Middle frontal gyrus (tissue), 1 donor: ENCODE results near the gene TAF1A.
"Not testable (repeated sequence)": the region's sequence is repeated elsewhere in the genome, so short reads cannot be mapped to it uniquely, and the experiment has no call there.

ENCODE experiments used
- DNase-seq: peaks from one replicate; pipeline ENCODE4 v3.0.0-alpha.2; 2015; ENCODE audit warnings: low spot score; ENCODE audit errors: extremely low spot score

Gene TAF1A

DNA sequence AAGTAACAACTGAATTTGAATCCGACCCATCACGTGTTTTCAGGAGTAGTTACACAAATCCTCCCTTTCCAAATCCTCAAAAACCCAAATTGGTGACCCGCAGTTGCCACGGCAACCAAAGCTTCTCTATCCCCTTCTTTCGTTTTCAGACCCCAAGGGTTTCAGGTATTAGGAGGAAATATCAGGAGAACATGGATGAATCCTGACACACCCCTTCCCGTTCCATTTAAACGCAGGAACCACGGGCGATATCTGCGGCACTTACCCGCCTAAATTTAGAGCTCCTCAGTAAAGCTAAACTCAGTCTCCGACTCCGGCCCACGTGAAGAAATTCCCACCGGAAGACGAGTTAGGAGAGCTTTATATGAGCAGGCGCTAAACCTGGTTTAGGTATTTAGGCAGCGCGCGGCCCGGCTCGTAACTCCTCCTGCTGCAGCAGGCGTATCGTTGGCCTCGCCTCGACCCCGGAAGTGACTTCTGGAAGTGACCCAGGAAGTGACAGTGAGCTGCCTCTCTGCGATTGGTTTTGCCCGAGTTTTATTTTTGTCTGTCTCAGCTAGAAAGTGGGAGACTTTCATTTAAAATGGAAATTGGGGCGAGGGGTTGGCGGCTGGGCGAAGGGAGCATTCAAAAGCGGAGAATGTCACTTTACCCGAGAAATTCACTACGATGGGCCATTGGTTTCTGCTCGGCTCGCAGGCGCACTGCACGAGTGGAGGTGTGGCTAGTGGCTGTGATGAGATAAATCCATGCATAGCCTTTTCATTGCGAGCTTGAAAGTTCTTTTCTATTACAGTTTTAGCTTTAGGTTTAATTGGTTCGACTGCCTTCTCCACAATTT, at the start of gene TAF1A:
TAF1A (minus strand) TSS at position 472 of the 841 bp plus-strand sequence.
- DNase-seq: peak; percentile 65

DNA sequence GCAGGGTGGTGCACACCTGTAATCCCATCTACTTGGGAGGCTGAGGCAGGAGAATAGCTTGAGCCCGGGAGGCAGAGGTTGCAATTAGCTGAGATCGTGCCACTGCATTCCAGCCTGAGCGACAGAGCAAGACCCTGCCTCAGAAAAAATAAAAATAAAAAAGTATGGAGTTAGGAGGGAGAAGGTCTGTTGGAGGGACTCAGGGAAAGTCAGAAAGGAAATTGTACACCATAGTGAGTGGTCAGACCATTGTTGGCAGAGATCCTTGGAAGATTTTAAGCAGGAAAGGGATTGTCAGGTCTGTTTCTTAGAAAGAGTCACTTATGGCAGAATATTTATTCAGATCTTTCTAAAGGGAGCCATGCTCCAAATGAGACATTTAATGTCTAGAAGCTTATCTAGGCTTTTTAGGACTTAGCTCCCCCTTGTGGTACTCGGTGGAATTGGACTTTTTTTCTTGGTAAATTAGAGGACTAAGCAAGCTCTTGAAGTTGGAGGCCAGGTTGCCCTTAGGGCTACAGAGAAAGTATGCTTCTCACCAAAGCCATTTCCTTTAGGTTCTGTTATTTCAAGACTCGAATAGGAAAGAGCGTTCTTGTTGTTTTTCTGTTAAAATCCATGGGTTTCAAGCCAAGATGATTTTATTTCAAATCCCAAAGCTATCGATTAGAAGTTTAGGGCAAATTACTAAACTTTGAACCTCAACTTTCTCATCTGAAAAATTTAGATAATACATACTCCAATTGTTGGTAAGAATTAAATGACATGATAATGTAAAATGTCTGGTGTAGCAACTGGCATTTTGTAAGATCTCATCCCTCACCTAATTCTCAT, 44.7 kb upstream of the TAF1A start:
- DNase-seq: peak; percentile 91

DNA sequence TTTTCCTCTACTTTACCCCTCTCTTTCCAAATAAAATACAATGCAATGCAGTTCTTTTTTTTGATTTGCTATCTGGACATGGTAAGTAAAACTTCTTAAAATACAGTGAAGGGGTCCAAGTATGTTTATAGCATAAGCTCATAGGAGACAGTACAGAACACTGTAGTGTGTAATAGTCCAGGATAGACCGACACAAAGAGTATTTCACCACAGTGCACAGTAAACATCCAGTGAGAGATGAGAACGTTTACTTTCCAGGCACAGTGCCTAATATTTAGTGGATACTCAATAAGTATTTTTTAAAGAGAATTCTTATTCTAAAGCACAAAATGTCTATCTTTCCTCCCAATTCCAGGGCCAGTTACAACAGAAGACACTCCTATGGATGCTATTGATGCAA, 43.0 kb upstream of the TAF1A start:
- DNase-seq: no peak

DNA sequence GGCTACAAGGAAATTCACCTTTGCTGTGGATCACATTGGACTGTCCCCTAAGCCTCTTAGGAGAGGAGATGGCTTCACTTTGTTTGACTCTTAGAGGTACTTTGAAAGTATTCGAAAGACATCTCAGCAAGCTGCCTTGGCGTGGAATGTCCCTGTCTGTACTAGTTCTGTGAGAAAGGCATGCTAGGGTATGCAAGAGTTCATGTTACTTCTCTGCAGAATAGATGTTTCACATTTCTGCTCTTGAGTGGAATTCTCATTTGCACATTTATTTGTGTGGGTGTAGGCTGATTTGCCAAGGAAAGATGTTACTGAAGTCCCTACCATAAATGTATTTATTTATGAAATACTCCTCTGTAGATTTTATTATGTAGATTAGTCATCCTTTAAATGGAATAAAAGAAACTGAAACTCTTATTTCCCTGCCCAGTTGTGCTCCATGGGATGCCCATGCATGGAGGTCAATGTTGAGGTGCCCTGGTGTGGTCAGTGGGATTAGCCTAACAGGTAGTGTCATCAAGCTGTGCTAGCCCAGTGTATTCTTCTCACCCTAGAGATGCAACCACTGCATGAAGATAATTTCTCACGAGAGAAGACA, 42.0 kb upstream of the TAF1A start:
- DNase-seq: no peak

DNA sequence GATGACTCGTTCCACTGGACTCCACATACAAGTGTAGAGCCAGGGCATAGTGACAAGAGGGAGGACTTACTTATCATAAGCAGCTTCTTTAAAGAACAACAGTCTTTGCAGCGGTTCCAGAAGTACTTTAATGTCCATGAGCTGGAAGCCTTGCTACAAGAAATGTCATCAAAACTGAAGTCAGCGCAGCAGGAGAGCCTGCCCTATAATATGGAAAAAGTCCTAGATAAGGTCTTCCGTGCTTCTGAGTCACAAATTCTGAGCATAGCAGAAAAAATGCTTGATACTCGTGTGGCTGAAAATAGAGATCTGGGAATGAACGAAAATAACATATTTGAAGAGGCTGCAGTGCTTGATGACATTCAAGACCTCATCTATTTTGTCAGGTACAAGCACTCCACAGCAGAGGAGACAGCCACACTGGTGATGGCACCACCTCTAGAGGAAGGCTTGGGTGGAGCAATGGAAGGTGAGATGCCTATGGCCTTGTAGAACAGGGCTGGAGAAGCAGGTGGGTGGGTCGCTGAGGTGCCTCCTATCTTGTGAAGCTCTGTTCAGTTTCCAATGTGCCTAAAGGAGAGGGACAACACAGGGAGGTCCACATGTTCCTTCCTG, 40.3 kb upstream of the TAF1A start:
- no peak for DNase-seq

DNA sequence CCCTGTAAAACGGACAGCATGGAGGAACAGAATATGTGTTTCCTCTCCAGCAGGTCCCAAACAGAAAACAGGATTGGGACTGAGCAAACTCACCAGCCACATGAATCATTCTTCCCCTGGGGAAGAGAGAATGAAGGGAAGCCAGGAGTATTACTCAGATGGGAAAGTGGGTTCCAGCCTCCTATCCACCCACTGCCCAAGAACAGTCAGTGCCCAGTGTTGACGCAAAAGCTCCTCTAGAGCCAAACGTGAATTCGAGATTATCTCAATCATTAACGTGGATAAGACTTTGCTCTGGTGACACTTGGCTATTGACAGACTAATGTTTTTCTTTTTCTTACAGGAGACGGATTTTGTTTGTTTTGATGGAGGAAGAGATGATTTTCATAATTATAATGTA, 37.5 kb upstream of the TAF1A start:
- no peak for DNase-seq

DNA sequence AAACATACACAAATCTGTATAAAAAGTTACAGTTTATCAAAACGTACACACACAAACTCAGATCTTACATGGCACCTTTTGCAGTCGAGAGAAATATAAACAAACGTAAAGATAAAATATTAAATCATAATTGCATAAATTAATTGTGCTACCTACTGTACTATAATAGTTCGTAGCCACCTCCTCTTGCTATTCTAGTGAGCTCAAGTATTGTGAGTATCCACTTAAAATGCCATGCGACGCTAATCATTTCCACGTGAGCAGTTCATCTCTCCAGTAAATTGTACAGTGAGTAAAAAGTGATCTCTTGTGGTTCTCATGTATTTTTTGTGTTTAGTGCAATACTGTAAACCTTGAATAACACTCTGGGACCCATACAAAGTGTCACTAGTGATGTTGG, 34.5 kb upstream of the TAF1A start:
- no peak for DNase-seq

DNA sequence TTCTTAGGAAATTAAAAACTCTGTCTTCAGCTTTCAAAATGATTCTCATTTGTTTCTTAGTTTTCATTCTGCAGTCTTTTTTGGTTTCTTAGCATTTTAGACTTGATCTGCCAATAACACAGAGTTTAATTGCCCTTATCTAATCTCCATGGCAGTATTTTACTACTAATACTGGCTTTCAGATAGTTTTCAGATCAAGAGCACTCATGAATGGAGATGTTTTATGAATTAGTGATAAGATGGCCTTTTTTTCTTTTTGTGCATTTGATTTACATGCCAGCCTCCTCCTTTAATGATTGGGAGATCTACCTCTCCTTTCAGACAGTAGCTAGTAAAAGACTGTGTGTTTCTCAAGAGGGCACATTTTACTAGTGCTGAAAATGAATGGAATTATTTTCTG, 33.7 kb upstream of the TAF1A start:
- no peak for DNase-seq

DNA sequence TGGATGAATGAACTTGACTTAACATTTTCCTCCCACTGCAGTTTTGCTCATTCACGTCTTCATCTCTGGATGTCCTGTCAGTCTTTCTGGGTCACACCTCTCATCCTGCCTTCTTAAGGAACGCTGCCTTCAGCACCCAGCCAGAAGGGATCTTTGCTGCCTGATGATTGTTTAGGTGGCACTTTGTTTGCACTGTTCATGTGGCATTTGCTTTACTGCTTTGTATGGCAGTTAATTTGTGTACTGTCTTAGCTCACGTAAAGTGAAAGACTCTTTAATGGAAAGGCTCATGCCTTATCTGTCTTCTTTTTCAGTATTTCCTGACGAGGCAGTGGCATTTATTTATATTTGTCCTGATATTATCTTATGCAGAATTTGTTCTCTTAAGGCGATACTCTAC, 33.0 kb upstream of the TAF1A start:
- DNase-seq: no peak

DNA sequence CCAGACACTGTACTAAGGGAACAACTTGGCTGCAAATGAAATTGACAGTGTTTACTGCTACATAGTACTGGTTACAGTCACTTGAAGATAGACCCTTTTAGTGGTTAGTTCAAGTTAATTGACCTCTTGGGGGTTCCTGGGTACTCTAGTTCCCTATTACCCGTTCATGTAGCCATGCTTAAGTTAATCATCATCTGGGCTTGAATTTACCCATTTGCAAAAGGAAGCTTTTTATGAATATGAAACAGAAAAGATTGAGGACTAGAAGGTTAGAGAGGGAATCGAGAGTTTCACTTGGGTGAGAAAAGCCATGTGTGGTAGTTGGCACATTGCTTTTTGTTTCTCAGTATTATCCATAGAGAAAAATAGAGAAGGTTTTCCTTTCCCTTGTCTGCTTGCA, 30.8 kb upstream of the TAF1A start:
- no peak for DNase-seq

DNA sequence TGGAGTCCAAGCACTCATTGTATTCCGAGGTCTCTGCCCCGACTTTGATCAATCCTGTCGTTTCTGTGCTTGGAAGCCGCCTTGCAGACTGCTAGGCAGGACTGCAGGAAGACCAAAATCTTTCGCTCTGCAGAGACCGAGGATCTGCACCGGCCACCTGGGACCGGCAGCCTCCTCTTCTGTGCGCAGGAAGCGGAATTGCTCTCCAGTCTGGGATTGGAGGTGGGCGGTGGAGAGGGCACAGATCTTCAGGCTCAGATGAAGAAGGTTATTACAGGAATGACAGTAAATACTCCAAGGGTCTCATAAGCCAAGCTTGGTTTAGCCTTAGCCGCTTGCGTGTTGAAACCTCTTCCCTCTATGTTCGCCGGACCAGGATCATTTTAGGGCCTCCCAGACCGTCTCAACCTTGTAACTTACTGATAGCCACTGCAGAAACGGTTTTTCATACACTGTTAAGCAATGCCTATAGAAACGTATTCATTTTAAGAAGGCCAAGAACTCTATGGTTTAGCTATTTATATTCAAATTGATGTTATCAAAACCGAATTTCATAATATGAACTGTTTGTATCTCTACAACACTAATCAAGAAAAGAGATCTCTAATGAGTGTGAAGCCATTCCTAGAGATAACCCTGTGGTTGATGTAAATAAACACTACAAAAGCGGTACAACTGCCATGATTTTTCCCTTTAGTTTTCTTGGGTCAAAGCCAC, 29.3 kb upstream of the TAF1A start:
- no peak for DNase-seq

DNA sequence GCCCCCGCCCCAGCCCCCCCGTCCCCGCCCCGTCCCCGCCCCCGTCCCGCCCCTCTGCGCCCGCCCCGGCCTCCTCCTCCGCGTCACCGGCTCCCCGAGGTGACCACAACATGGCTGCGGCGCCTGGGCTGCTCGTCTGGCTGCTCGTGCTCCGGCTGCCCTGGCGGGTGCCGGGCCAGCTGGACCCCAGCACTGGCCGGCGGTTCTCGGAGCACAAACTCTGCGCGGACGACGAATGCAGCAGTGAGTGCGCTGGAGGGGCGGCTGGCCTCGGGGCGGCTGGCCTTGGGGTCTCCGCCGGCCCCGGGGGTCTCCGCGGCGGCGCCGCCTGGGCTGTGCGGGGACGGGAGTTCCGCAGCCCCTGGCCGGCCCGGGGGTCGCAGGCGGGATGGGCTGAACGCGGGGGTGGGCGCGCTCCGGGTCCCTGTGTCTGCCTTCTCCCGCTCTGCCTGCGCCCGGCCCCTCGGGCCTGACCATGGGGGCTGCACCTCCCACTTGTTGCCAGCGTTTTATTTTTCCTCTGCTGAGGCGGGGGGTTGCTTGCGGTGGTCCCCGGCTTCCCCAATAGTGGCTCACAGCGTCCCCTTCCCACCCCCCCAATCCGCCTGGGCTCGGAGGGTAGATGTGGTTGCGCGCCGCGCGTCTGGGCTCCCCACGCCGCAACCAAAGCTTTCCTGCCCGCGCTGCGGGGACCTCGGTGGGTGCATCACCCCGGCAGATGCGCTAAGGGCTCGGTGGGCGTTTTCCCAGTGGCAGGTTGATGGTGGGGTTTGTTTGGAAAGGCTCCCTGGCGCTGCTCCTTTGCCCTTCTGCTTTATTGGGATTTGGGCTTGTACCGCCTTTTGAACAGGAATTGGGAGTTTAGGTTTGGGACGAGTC, 28.5 kb upstream of the TAF1A start, which contains the start of gene MIA3:
MIA3 (plus strand) TSS at position 97 of the 879 bp plus-strand sequence; CDS start at position 111, 14 bp downstream.
- no peak for DNase-seq

DNA sequence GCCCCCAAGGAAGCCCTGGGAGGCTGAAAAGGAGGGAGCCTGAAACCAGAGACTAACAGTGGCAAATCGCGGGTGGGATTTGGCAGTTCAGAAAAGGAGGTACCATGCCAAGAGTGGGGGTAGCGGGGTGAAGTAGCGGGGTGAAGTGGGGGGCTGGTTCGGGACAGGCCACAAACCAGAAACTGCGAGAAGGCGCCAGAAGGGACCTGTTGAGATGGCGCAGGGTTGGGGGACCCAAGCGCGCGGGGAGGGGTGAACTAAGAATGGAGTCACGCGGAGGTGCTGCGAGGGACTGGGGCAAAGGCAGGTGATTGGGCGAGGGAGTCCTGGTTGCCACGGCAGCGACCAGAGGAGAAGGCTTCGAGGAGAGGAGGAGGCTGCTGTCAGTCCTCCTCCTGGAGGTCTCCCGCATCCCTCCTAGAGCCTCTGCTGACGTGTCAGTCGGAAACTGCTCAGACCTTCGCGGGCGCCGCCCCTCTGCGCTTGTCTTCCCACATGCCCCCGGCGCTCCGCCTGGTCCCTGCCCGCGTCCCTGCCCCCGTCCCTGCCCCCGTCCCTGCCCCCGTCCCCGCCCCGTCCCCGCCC, 27.7 kb upstream of the TAF1A start:
- DNase-seq: peak; percentile 70

DNA sequence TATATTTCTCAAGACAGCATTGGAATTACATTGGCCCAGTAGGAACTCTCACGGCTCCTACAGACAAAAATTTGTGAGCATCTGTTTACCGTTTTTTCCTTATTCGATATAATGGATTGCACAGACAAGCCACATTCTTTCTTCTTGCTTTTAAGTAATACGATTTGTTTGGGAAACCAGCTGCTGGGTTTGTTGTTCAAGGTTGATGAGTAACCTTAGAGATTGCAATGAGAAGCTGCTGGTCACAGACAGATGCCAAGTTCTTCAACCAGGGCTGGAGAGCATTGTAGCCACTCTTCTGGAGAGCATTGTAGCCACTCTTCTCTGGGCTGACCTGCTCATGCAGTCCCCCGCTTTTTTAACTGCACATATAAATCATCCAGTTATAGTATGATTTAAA, 26.8 kb upstream of the TAF1A start:
- DNase-seq: no peak

DNA sequence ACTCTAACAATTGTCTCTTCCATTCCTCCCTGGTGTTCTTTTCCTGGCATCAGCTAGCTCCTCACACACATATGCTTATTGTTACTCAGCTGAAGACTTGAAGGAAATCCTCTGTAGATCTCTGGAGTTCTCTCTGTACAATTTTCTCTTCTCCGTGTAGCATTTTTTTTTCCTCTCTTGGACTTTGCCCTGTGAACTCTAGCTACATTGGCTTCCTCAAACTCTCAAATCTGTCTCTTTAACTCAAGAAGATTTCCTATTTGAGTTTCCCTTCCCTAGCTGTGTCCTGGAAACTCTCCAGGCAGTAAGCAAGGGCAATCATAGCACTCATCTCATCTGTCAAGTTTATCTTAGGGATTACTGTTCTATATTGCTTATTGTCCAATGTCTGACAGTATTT, 23.9 kb upstream of the TAF1A start:
- DNase-seq: no peak

DNA sequence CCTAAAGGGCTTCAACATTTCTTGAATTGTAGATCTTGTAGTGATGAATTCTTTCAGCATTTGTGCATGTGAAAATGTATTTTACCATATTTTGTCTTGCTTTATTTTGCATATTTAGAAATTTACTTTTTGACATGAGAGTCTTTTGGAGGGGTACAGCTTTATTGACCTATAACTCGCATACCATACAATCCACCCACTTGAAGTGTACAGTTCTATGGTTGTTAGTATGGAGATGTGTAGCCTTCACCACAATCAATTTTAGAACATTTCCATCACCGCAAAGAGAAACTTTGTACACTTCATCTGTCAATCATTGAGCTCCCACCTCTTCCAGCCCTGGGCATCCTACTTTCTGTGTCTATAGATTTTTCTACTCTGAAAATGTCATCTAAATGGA, 21.0 kb upstream of the TAF1A start:
- no peak for DNase-seq

DNA sequence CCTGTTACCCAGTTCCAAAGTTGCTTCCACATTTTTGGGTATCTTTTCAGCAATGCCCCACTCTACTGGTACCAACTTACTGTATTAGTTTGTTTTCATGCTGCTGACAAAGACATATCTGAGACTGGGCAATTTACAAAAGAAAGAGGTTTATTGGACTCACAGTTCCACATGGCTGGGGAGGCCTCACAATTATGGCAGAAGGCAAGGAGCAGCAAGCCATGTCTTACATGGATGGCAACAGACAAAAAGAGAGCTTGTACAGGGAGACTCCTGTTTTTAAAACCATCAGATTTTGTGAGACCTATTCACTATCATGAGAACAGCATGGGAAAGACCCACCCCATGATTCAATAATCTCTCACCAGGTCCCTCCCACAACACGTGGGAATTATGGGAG, 19.4 kb upstream of the TAF1A start:
- not testable (repeated sequence) for DNase-seq

DNA sequence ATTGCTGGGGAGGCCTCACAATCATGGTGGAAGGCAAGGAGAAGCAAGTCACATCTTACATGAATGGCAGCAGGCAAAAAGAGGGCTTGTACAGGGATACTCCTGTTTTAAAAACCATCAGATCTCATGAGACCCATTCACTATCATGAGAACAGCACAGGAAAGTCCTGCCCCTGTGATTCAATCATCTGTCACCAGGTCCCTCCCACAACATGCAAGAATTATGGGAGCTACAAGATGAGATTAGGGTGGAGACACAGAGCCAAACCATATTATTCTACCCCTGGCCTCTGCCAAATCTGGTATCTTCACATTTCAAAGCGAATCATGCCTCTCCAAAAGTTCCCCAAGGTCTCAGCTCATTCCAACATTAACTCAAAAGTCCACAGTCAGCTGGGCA, 17.0 kb upstream of the TAF1A start:
- no peak for DNase-seq

DNA sequence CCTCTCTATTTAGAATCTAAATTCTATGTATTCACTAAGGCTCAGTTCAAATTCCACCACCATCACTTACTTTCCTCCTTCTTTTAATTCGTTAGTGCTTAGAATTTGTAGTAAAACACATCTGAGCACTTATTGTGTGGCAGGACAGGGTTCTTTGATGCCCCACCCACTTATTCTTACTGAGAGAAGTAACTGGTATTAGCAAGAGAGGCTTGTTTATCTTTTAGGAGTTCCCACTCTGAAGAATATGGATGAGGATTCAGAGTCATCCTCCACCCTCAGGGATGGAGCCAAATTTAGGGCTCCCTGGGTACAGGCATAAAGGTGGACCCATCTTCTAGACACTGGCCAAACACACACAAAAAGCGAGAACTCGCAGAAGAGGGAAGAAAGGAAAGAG, 11.5 kb upstream of the TAF1A start:
- no peak for DNase-seq

DNA sequence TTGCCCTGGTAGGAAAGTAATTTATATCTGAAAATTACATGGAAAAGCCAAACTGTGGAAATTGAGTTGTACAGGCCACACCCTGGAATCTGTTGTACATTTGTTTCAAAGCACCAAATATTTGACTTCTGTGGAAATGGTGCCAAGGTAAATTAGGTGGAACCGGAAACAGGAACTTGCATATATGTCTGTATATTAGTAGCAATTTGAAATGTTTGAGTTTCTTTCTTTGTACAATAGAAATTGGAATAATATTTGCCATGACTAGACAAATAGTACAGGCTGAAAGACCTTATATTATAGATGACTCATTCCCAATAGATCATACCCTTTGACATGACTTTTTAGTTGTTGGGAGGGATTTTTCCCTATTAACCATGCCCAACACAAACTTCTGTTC, 10.5 kb upstream of the TAF1A start:
- DNase-seq: no peak
